ENCODE measurements around the gene PAAF1.

GRCh38 chr11:73851046-73851764, 25.6 kb upstream of the PAAF1 start:
- TF ChIP-seq CTCF (IDR thresholded peaks at IDR 0.05; ENCODE audit: low read depth, low read length, poor library complexity, severe bottlenecking) = no peak
- no peak for TF ChIP-seq EZH2phosphoT487 (IDR thresholded peaks at IDR 0.05; ENCODE audit: borderline replicate concordance, low read length)

All from DOHH2 (cell line).